ENCODE data around the gene LRRC31.

Gene LRRC31

DNA sequence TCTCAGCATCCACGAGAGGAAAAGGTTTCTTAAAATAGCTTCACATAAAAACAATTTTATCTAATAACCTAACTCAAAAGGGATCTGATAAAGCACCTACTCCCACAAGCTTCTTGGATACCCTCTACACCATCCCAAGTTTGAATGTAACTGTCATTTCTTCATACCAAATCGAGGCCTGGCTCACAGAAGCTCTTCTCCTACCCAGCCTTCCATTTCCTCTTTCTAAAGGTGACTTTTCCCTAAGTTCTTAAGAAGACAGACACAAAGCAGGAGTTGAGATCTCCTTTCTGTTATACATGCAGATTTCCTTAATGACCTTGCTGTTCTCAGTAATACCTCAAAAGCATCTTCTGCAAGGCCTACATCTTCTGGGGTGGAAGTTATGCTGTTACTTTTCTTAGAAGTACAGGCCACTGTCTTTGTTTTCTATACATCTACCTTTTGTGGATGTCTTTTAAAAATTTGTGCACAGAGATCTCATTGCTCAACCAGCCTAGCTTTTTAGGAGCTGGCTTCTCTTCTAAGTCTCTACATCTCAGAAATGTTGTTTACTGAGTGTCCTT lies 60.4 kb downstream of the LRRC31 start:
- DNase-seq, result peak in 1 of 3 donors; percentile 7
- Histone ChIP-seq H3K9me3 (ENCODE audit: control extremely low read depth in 1 of 5, control insufficient read depth in 4 of 5, insufficient read depth in 2 of 5, low read depth in 1 of 5, low read length in 4 of 5) (no peaks in the 10 kb centered on the region), H3K36me3 (ENCODE audit: control insufficient read depth in 4 of 4, insufficient read depth in 4 of 4, low read length in 3 of 4) (peaks cover 0 to 9% (median 2%) of the 10 kb centered on the region in 4 experiments), H3K27ac (ENCODE audit: insufficient read depth in 1 of 2, low read depth in 1 of 2, low read length in 2 of 2, poor library complexity in 1 of 2, severe bottlenecking in 2 of 2) (no peak overlapping the region), H3K4me1 (ENCODE audit: control extremely low read depth in 1 of 4, control insufficient read depth in 4 of 4, insufficient read depth in 4 of 4, low read length in 3 of 4) (peaks cover 8 to 35% (median 32%) of the 10 kb centered on the region in 4 experiments), H3K4me3 (ENCODE audit: control insufficient read depth in 1 of 7, extremely low read depth in 1 of 7, insufficient read depth in 4 of 7, low read depth in 2 of 7, low read length in 6 of 7) (no peak overlapping the region), H3K27me3 (replicated peaks in 2 of 5; ENCODE audit: control insufficient read depth in 4 of 5, insufficient read depth in 5 of 5, low read length in 4 of 5) (no peaks in the 10 kb centered on the region)
- WGBS (ENCODE audit: insufficient coverage), result 44% methylated on average over 1 of the region's 2 CpGs
- CTCF ChIA-PET, result interaction anchor here (0.7 to 1.6 kb wide), 3 partner anchors 10 to 102 kb away, joined by 3 to 5 read pairs (median 3); partner anchors contain the start of gene SAMD7
- POLR2A ChIA-PET, result interaction anchor here (0.5 kb wide), 1 partner anchor 143 kb away, joined by 3 read pairs; no protein-coding TSS in a partner anchor

GRCh38 chr3:169804681-169805080 lies 65.1 kb downstream of the LRRC31 start:
- POLR2A ChIA-PET, result no interaction called here
- no CpG with 5 or more reads among the region's 3 CpGs for WGBS (ENCODE audit: insufficient coverage)
- H3K9me3 ChIP-seq (ENCODE audit: control extremely low read depth in 1 of 5, control insufficient read depth in 4 of 5, insufficient read depth in 2 of 5, low read depth in 1 of 5, low read length in 4 of 5), result no peaks in the 10 kb centered on the region

DNA sequence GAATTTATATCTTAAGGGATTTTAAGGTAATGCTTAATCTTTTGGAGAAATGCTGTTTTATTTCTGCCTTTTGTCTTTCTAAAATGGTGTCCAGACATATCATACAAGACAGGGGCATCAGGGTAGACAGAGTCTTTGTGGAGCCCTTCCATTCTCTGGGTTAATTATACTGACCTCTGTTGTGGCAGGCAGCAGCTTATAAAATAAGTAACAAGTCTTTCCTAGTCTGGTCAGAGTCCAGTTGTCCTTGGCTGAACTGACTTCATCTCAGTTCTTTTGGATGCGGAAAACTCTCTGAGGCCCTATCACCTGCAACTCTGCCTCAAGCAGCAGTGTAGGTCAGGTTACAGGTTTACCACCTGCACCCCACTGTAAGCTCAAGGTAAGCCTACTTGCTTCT lies 77.4 kb downstream of the LRRC31 start:
- Histone ChIP-seq H3K27me3 (replicated peaks in 2 of 5; ENCODE audit: control insufficient read depth in 4 of 5, insufficient read depth in 5 of 5, low read length in 4 of 5) (no peaks in the 10 kb centered on the region), H3K4me1 (ENCODE audit: control extremely low read depth in 1 of 4, control insufficient read depth in 4 of 4, insufficient read depth in 4 of 4, low read length in 3 of 4) (no peaks in the 10 kb centered on the region), H3K27ac (ENCODE audit: insufficient read depth in 1 of 2, low read depth in 1 of 2, low read length in 2 of 2, poor library complexity in 1 of 2, severe bottlenecking in 2 of 2) (no peak overlapping the region), H3K36me3 (ENCODE audit: control insufficient read depth in 4 of 4, insufficient read depth in 4 of 4, low read length in 3 of 4) (peaks cover 6 to 17% (median 11%) of the 10 kb centered on the region in 4 experiments), H3K4me3 (ENCODE audit: control insufficient read depth in 1 of 7, extremely low read depth in 1 of 7, insufficient read depth in 4 of 7, low read depth in 2 of 7, low read length in 6 of 7) (no peak overlapping the region), H3K9me3 (ENCODE audit: control extremely low read depth in 1 of 5, control insufficient read depth in 4 of 5, insufficient read depth in 2 of 5, low read depth in 1 of 5, low read length in 4 of 5) (no peaks in the 10 kb centered on the region)
- CTCF ChIA-PET, result no interaction called here
- DNase-seq, result no peak
- 91% methylated on average over 1 of the region's 1 CpG for WGBS (ENCODE audit: insufficient coverage)
- POLR2A ChIA-PET, result no interaction called here

More at GRCh38 chr3:169804681-169805080, 65.1 kb downstream of the LRRC31 start:
- CTCF ChIA-PET, result no interaction called here
- Histone ChIP-seq H3K27me3 (replicated peaks in 2 of 5; ENCODE audit: control insufficient read depth in 4 of 5, insufficient read depth in 5 of 5, low read length in 4 of 5) (no peaks in the 10 kb centered on the region), H3K4me1 (ENCODE audit: control extremely low read depth in 1 of 4, control insufficient read depth in 4 of 4, insufficient read depth in 4 of 4, low read length in 3 of 4) (peaks cover 3 to 9% (median 5%) of the 10 kb centered on the region in 4 experiments), H3K27ac (ENCODE audit: insufficient read depth in 1 of 2, low read depth in 1 of 2, low read length in 2 of 2, poor library complexity in 1 of 2, severe bottlenecking in 2 of 2) (no peak overlapping the region), H3K36me3 (ENCODE audit: control insufficient read depth in 4 of 4, insufficient read depth in 4 of 4, low read length in 3 of 4) (peaks cover 4 to 26% (median 14%) of the 10 kb centered on the region in 4 experiments), H3K4me3 (ENCODE audit: control insufficient read depth in 1 of 7, extremely low read depth in 1 of 7, insufficient read depth in 4 of 7, low read depth in 2 of 7, low read length in 6 of 7) (no peak overlapping the region)
- no peak for DNase-seq

DNA sequence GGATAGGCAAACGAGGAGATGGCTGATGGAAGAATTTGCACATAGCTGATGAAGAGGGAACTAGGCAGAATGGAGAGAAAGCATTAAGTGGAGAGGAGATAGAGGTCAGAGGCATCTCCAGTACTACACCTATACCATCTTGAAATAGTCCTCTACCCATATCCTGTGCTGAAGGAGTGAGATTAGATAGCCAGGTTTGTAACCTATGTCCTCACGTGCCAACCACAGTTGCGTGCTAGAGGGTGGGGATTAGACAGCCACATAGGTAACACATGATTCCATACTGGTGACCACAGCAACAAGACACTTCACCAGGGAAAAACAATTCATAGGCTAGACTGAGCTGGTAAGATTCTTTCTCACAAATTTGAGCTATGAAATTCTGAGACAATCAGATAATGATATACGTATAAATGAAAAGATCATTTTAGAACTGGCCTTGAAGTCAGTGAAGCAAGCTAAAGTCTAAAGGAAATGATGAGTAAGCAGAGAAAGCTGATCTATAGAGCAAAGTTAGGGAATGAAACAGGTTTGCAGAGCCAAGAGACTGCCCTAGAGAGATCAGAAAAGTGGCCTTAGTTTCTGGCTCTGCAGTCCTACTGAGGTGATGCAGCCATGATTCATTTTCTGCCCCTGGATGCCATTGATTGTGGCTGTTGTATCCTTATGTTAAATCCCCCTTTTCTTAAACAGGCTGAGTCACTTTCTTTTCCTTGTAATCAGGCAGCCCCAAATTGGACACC lies 78.9 kb downstream of the LRRC31 start:
- Histone ChIP-seq H3K4me1 (ENCODE audit: control extremely low read depth in 1 of 4, control insufficient read depth in 4 of 4, insufficient read depth in 4 of 4, low read length in 3 of 4) (no peaks in the 10 kb centered on the region), H3K27me3 (replicated peaks in 2 of 5; ENCODE audit: control insufficient read depth in 4 of 5, insufficient read depth in 5 of 5, low read length in 4 of 5) (no peaks in the 10 kb centered on the region), H3K27ac (ENCODE audit: insufficient read depth in 1 of 2, low read depth in 1 of 2, low read length in 2 of 2, poor library complexity in 1 of 2, severe bottlenecking in 2 of 2) (no peak overlapping the region), H3K36me3 (ENCODE audit: control insufficient read depth in 4 of 4, insufficient read depth in 4 of 4, low read length in 3 of 4) (peaks cover 11 to 31% (median 20%) of the 10 kb centered on the region in 4 experiments), H3K9me3 (ENCODE audit: control extremely low read depth in 1 of 5, control insufficient read depth in 4 of 5, insufficient read depth in 2 of 5, low read depth in 1 of 5, low read length in 4 of 5) (no peaks in the 10 kb centered on the region), H3K4me3 (ENCODE audit: control insufficient read depth in 1 of 7, extremely low read depth in 1 of 7, insufficient read depth in 4 of 7, low read depth in 2 of 7, low read length in 6 of 7) (no peak overlapping the region)
- ChIA-PET CTCF (no interaction called here), POLR2A (no interaction called here)
- no peak for DNase-seq
- no CpG with 5 or more reads among the region's 4 CpGs for WGBS (ENCODE audit: insufficient coverage)

GRCh38 chr3:169790219-169790618 lies 79.5 kb downstream of the LRRC31 start:
- no peaks in the 10 kb centered on the region for H3K27me3 ChIP-seq (replicated peaks in 2 of 5; ENCODE audit: control insufficient read depth in 4 of 5, insufficient read depth in 5 of 5, low read length in 4 of 5)
- ChIA-PET POLR2A (no interaction called here), CTCF (interaction anchor here (1.5 kb wide), 1 partner anchor 13 kb away, joined by 4 read pairs; no protein-coding TSS in a partner anchor)
- no peak for DNase-seq
- peaks cover 14 to 37% (median 24%) of the 10 kb centered on the region in 4 experiments for H3K36me3 ChIP-seq (ENCODE audit: control insufficient read depth in 4 of 4, insufficient read depth in 4 of 4, low read length in 3 of 4)
- no peaks in the 10 kb centered on the region for H3K4me1 ChIP-seq (ENCODE audit: control extremely low read depth in 1 of 4, control insufficient read depth in 4 of 4, insufficient read depth in 4 of 4, low read length in 3 of 4)
- no peak overlapping the region for H3K4me3 ChIP-seq (ENCODE audit: control insufficient read depth in 1 of 7, extremely low read depth in 1 of 7, insufficient read depth in 4 of 7, low read depth in 2 of 7, low read length in 6 of 7)
- no peak overlapping the region for H3K27ac ChIP-seq (ENCODE audit: insufficient read depth in 1 of 2, low read depth in 1 of 2, low read length in 2 of 2, poor library complexity in 1 of 2, severe bottlenecking in 2 of 2)
- H3K9me3 ChIP-seq (ENCODE audit: control extremely low read depth in 1 of 5, control insufficient read depth in 4 of 5, insufficient read depth in 2 of 5, low read depth in 1 of 5, low read length in 4 of 5), result no peaks in the 10 kb centered on the region
